WTC11 (cell line): ENCODE measurements around the gene DACH2. TPM values are rescaled to one million over a fixed set of nuclear protein-coding genes. Genes with fewer than 3 reads are reported as not detected.
"Not testable (repeated sequence)": the region's sequence is repeated elsewhere in the genome, so short reads cannot be mapped to it uniquely, and the experiment has no call there.

ENCODE experiments used
- ATAC-seq: fragments of 200-7000 bp; cut with Tn5 transposase; 2 replicates; pipeline ENCODE4 v1.10.0; 2021; ENCODE audit warnings: mild to moderate bottlenecking, moderate library complexity
- CTCF ChIA-PET: fragments of 300-600 bp; sonication (Branson Sonifier 250); formaldehyde crosslinking; loops from one replicate; lab custom pipeline; 2021; ENCODE audit warnings: antibody characterized with exemption; lab: Charles Lee
- POLR2A ChIA-PET: fragments of 350-600 bp; sonication (Branson Sonifier 250); formaldehyde crosslinking; loops from one replicate; lab custom pipeline; 2021; ENCODE audit warnings: antibody characterized with exemption; lab: Charles Lee
- DNase-seq: peaks from one replicate; pipeline ENCODE4 v3.0.0; 2021; ENCODE audit warnings: low spot score
- H3K27ac Mint-ChIP-seq: 2 replicates; pipeline ENCODE4 v1.8.0; 2021; ENCODE audit warnings: mixed read lengths
- H3K27me3 Mint-ChIP-seq: 2 replicates; pipeline ENCODE4 v1.8.0; 2021; ENCODE audit warnings: low read depth, mild to moderate bottlenecking, moderate library complexity, mixed read lengths
- H3K36me3 Mint-ChIP-seq: 2 replicates; pipeline ENCODE4 v1.8.0; 2021; ENCODE audit warnings: mixed read lengths
- H3K4me1 Mint-ChIP-seq: 2 replicates; pipeline ENCODE4 v1.8.0; 2022; ENCODE audit warnings: mixed read lengths
- H3K4me3 Mint-ChIP-seq: 2 replicates; pipeline ENCODE4 v1.8.0; 2021; ENCODE audit warnings: mild to moderate bottlenecking, moderate library complexity, mixed read lengths
- H3K9me3 Mint-ChIP-seq: 2 replicates; pipeline ENCODE4 v1.8.0; 2021; ENCODE audit warnings: mixed read lengths
- ARID4B ChIP-seq: sonication (generic); formaldehyde crosslinking; IDR thresholded peaks from 2 replicates; pipeline ENCODE4 v1.8.0; 2023; ENCODE audit warnings: missing genetic modification reagents, mild to moderate bottlenecking, borderline replicate concordance
- CBFB ChIP-seq: sonication (generic); formaldehyde crosslinking; IDR thresholded peaks from 2 replicates; pipeline ENCODE4 v1.8.1; 2022; ENCODE audit warnings: mild to moderate bottlenecking, low read depth, missing genetic modification reagents
- CREB1 ChIP-seq: sonication (generic); formaldehyde crosslinking; IDR thresholded peaks from 2 replicates; pipeline ENCODE4 v1.8.0; 2023; ENCODE audit warnings: mild to moderate bottlenecking, missing genetic modification reagents
- ERG ChIP-seq: fragments of 250-450 bp; sonication (Bioruptor Pico); IDR thresholded peaks from 2 replicates; pipeline ENCODE4 v1.8.0; 2021; ENCODE audit warnings: mild to moderate bottlenecking
- ESRRA ChIP-seq: sonication (generic); formaldehyde crosslinking; IDR thresholded peaks from 2 replicates; pipeline ENCODE4 v1.8.1; 2022; ENCODE audit warnings: mild to moderate bottlenecking, missing genetic modification reagents, borderline replicate concordance
- ETV6 ChIP-seq: sonication (generic); formaldehyde crosslinking; IDR thresholded peaks from 2 replicates; pipeline ENCODE4 v1.8.1; 2022; ENCODE audit warnings: mild to moderate bottlenecking, missing genetic modification reagents
- FOXK1 ChIP-seq: sonication (generic); formaldehyde crosslinking; IDR thresholded peaks from 2 replicates; pipeline ENCODE4 v1.8.0; 2022; ENCODE audit warnings: mild to moderate bottlenecking, moderate library complexity, missing genetic modification reagents
- FOXP1 ChIP-seq: sonication (generic); formaldehyde crosslinking; IDR thresholded peaks from 2 replicates; pipeline ENCODE4 v1.8.0; 2022; ENCODE audit warnings: missing genetic modification reagents, mild to moderate bottlenecking, moderate library complexity, borderline replicate concordance
- GABPB1 ChIP-seq: sonication (generic); formaldehyde crosslinking; IDR thresholded peaks from 2 replicates; pipeline ENCODE4 v1.8.1; 2023; ENCODE audit warnings: mild to moderate bottlenecking, missing genetic modification reagents
- GTF2I ChIP-seq: fragments of 250-450 bp; sonication (Bioruptor Pico); conservative IDR thresholded peaks from 2 replicates; pipeline ENCODE4 v1.4.0; 2021; ENCODE audit warnings: mild to moderate bottlenecking
- HMGXB4 ChIP-seq: sonication (generic); formaldehyde crosslinking; IDR thresholded peaks from 2 replicates; pipeline ENCODE4 v1.8.1; 2023; ENCODE audit warnings: mild to moderate bottlenecking, moderate library complexity, missing genetic modification reagents
- NR1H2 ChIP-seq: sonication (generic); formaldehyde crosslinking; IDR thresholded peaks from 2 replicates; pipeline ENCODE4 v1.9.0; 2021; ENCODE audit warnings: mild to moderate bottlenecking, moderate library complexity, missing genetic modification reagents
- NR3C1 ChIP-seq: sonication (generic); formaldehyde crosslinking; conservative IDR thresholded peaks from 2 replicates; pipeline ENCODE4 v1.8.1; 2023; ENCODE audit warnings: low read depth, mild to moderate bottlenecking, missing genetic modification reagents
- RELA ChIP-seq: sonication (generic); formaldehyde crosslinking; IDR thresholded peaks from 2 replicates; pipeline ENCODE4 v1.8.1; 2022; ENCODE audit warnings: missing genetic modification reagents, mild to moderate bottlenecking, borderline replicate concordance
- SMAD3 ChIP-seq: sonication (generic); formaldehyde crosslinking; IDR thresholded peaks from 2 replicates; pipeline ENCODE4 v1.8.0; 2022; ENCODE audit warnings: missing genetic modification reagents, mild to moderate bottlenecking, borderline replicate concordance
- SMAD4 ChIP-seq: sonication (generic); formaldehyde crosslinking; IDR thresholded peaks from 2 replicates; pipeline ENCODE4 v1.8.0; 2022; ENCODE audit warnings: mild to moderate bottlenecking, missing genetic modification reagents
- TEAD1 ChIP-seq: sonication (generic); formaldehyde crosslinking; IDR thresholded peaks from 2 replicates; pipeline ENCODE4 v1.8.0; 2022; ENCODE audit warnings: mild to moderate bottlenecking, missing genetic modification reagents
- USF1 ChIP-seq: sonication (generic); formaldehyde crosslinking; IDR thresholded peaks from 2 replicates; pipeline ENCODE4 v1.8.0; 2022; ENCODE audit warnings: mild to moderate bottlenecking, missing genetic modification reagents
- ZMAT4 ChIP-seq: fragments of 250-450 bp; sonication (Bioruptor Pico); IDR thresholded peaks from 2 replicates; pipeline ENCODE4 v1.9.0; 2021; ENCODE audit warnings: mild to moderate bottlenecking
- ZNF263 ChIP-seq: sonication (generic); formaldehyde crosslinking; IDR thresholded peaks from 2 replicates; pipeline ENCODE4 v1.8.1; 2022; ENCODE audit warnings: low read depth, mild to moderate bottlenecking, moderate library complexity, missing genetic modification reagents
- ZNF396 ChIP-seq: fragments of 250-450 bp; sonication (Bioruptor Pico); IDR thresholded peaks from 2 replicates; pipeline ENCODE4 v1.8.0; 2021; ENCODE audit warnings: mild to moderate bottlenecking, moderate library complexity, borderline replicate concordance
- ZNF423 ChIP-seq: fragments of 250-450 bp; sonication (Bioruptor Pico); IDR thresholded peaks from 2 replicates; pipeline ENCODE4 v2.1.2; 2022; ENCODE audit warnings: mild to moderate bottlenecking, moderate library complexity
- ZNF512 ChIP-seq: sonication (generic); formaldehyde crosslinking; IDR thresholded peaks from 2 replicates; pipeline ENCODE4 v1.8.1; 2022; ENCODE audit warnings: missing genetic modification reagents, borderline replicate concordance
- ZNF671 ChIP-seq: fragments of 250-450 bp; sonication (Bioruptor Pico); IDR thresholded peaks from 2 replicates; pipeline ENCODE4 v1.8.0; 2021; ENCODE audit warnings: mild to moderate bottlenecking
- total RNA-seq: library from RNA; stranded (reverse); gene quantifications from 3 replicates; pipeline ENCODE4 v1.2.3, GENCODE V29; 2021

Gene DACH2
- total RNA-seq, 1 experiment from 2014 or later = 3.5 TPM

- TF ChIP-seq ZNF423 (CRISPR knock-in tag) (no peak), RELA (CRISPR knock-in tag) (no peak), ZNF512 (CRISPR knock-in tag) (no peak), ZNF671 (CRISPR knock-in tag) (no peak), GTF2I (CRISPR knock-in tag) (no peak), HMGXB4 (no peak)
- TF ChIP-seq, all 79 proteins: peak for 0
Observed at GRCh38 chrX:86178906-86179305, 30.7 kb downstream of the DACH2 start (continued).

- H3K36me3 Mint-ChIP-seq, H3K9me3 Mint-ChIP-seq, H3K27me3 Mint-ChIP-seq, H3K4me1 Mint-ChIP-seq, H3K4me3 Mint-ChIP-seq, CTCF ChIA-PET, H3K27ac Mint-ChIP-seq, DNase-seq, POLR2A ChIA-PET, ATAC-seq: not testable (repeated sequence)
Observed at GRCh38 chrX:86181325-86181724, 33.1 kb downstream of the DACH2 start.

GRCh38 chrX:86192827-86193226 lies 44.6 kb downstream of the DACH2 start:
- ChIA-PET CTCF (no interaction called here), POLR2A (no interaction called here)
- ATAC-seq (no peak), DNase-seq (no peak)
- no peak overlapping the region for H3K27ac Mint-ChIP-seq
- no peaks in the 10 kb centered on the region for H3K27me3 Mint-ChIP-seq
- peaks cover 31% of the 10 kb centered on the region for H3K9me3 Mint-ChIP-seq
- no peak for TF ChIP-seq GABPB1 (CRISPR knock-in tag)
- TF ChIP-seq ESRRA = no peak
- TF ChIP-seq ZMAT4 (CRISPR knock-in tag) = no peak
- TF ChIP-seq NR1H2 (CRISPR knock-in tag) = no peak
- TF ChIP-seq FOXP1 (CRISPR knock-in tag) = no peak
- no peak for TF ChIP-seq ZNF671 (CRISPR knock-in tag)
- no peak for TF ChIP-seq ZNF263 (CRISPR knock-in tag)
- TF ChIP-seq ETV6 = no peak
- no peak for TF ChIP-seq RELA (CRISPR knock-in tag)
- TF ChIP-seq CBFB (CRISPR knock-in tag) = no peak
- no peak for TF ChIP-seq NR3C1 (CRISPR knock-in tag)
- TF ChIP-seq ZNF396 (CRISPR knock-in tag) = no peak
- TF ChIP-seq SMAD3 (CRISPR knock-in tag) = no peak
- no peak for TF ChIP-seq ARID4B (CRISPR knock-in tag)
- no peak for TF ChIP-seq TEAD1 (CRISPR knock-in tag)
- TF ChIP-seq USF1 (CRISPR knock-in tag) = no peak
- no peak for TF ChIP-seq FOXK1 (CRISPR knock-in tag)
- TF ChIP-seq SMAD4 (CRISPR knock-in tag) = no peak
- no peak for TF ChIP-seq CREB1 (CRISPR knock-in tag)
- TF ChIP-seq ERG (CRISPR knock-in tag) = no peak
- H3K4me3 Mint-ChIP-seq = no peak overlapping the region
- peaks cover 17% of the 10 kb centered on the region for H3K36me3 Mint-ChIP-seq
- no peaks in the 10 kb centered on the region for H3K4me1 Mint-ChIP-seq
